B cell (primary cell): ENCODE results near the gene PTPRM. TPM values are rescaled to one million over a fixed set of nuclear protein-coding genes. Genes with fewer than 3 reads are reported as not detected.

ENCODE experiments used
- ATAC-seq: fragments of 200-7000 bp; cut with Tn5 transposase; one replicate; pipeline ENCODE4 v1.10.0; 2021; ENCODE audit warnings: low read depth, mild to moderate bottlenecking, moderate number of reproducible peaks, moderate library complexity
- CTCF ChIA-PET: fragments of 350-600 bp; sonication (Branson Sonifier 250); formaldehyde crosslinking; loops from one replicate; lab custom pipeline; 2021; ENCODE audit warnings: antibody characterized with exemption, inconsistent platforms; lab: Charles Lee
- POLR2A ChIA-PET: fragments of 350-600 bp; sonication (Branson Sonifier 250); formaldehyde crosslinking; loops from one replicate; lab custom pipeline; 2021; ENCODE audit warnings: antibody characterized with exemption; lab: Charles Lee
- DNase-seq: peaks from one replicate; pipeline ENCODE4 v3.0.0; 2013
- H2AFZ ChIP-seq: 2 replicates; pipeline ENCODE4 v1.6.1; 2012; ENCODE audit warnings: mild to moderate bottlenecking, low read depth, low read length; ENCODE audit not compliant: insufficient read depth, poor library complexity, severe bottlenecking
- H3K27ac ChIP-seq, 2 donors: 1 replicate in 1 of 2; 2 replicates in 1 of 2; pipeline ENCODE4 v1.5.1; 2012 to 2013; ENCODE audit warnings: low read length in 2 of 2, mild to moderate bottlenecking in 2 of 2, moderate library complexity in 1 of 2
- H3K27me3 ChIP-seq, 4 experiments: fragments of 200-600 bp in 1 of 4; sonication (generic) in 1 of 4; replicated peaks in 1 of 4; 1 replicate in 2 of 4; 2 replicates in 2 of 4; pipeline versions ENCODE4 v1.6.1 to v1.7.0; 2013 to 2016; ENCODE audit warnings: low read length in 3 of 4, mild to moderate bottlenecking in 2 of 4, mixed read lengths in 1 of 4, moderate library complexity in 1 of 4; ENCODE audit not compliant: insufficient read depth in 4 of 4, control insufficient read depth in 3 of 4; ENCODE audit errors: control extremely low read depth in 1 of 4
- H3K36me3 ChIP-seq, 2 experiments: replicated peaks in 1 of 2; 1 replicate in 1 of 2; 2 replicates in 1 of 2; pipeline versions ENCODE4 v1.6.1 to v1.7.1; 2013; ENCODE audit warnings: low read length in 1 of 2; ENCODE audit not compliant: insufficient read depth in 2 of 2, control insufficient read depth in 1 of 2; ENCODE audit errors: control extremely low read depth in 1 of 2, extremely low read depth in 1 of 2
- H3K4me1 ChIP-seq, 2 donors: fragments of 200-600 bp in 1 of 2; sonication (generic) in 1 of 2; 1 replicate in 1 of 2; 2 replicates in 1 of 2; pipeline versions ENCODE4 v1.5.1 to v1.6.1; 2013 to 2017; ENCODE audit warnings: low read length in 2 of 2; ENCODE audit not compliant: control insufficient read depth in 2 of 2, insufficient read depth in 2 of 2
- H3K4me2 ChIP-seq: replicated peaks from 2 replicates; pipeline ENCODE3; 2012; ENCODE audit warnings: mild to moderate bottlenecking, low read depth, low read length; ENCODE audit not compliant: poor library complexity, severe bottlenecking
- H3K4me3 ChIP-seq, 5 experiments: fragments of 200-600 bp in 1 of 5; sonication (generic) in 1 of 5; 1 replicate in 3 of 5; 2 replicates in 2 of 5; pipeline versions ENCODE4 v1.5.1 to v1.7.0; 2011 to 2016; ENCODE audit warnings: low read length in 4 of 5, mild to moderate bottlenecking in 4 of 5, low read depth in 2 of 5, control low read depth in 1 of 5, moderate library complexity in 1 of 5; ENCODE audit not compliant: insufficient read depth in 1 of 5; ENCODE audit errors: control extremely low read depth in 1 of 5, extremely low read depth in 1 of 5
- H3K79me2 ChIP-seq: fragments of 200-600 bp; sonication (generic); one replicate; pipeline ENCODE4 v1.6.0; 2016; ENCODE audit warnings: low read length; ENCODE audit not compliant: control insufficient read depth, insufficient read depth
- H3K9ac ChIP-seq: fragments of 200-600 bp; sonication (generic); 2 replicates; pipeline ENCODE4 v1.6.1; 2017; ENCODE audit warnings: mild to moderate bottlenecking, low read length, moderate library complexity
- H3K9me3 ChIP-seq, 3 donors: one replicate each; pipeline versions ENCODE4 v1.6.1 to v1.7.1; 2013; ENCODE audit warnings: low read length in 2 of 3; ENCODE audit not compliant: control insufficient read depth in 2 of 3, insufficient read depth in 1 of 3; ENCODE audit errors: control extremely low read depth in 1 of 3
- H4K20me1 ChIP-seq: 2 replicates; pipeline ENCODE4 v1.6.0; 2012; ENCODE audit warnings: mild to moderate bottlenecking, low read length; ENCODE audit not compliant: insufficient read depth, control insufficient read depth, poor library complexity, severe bottlenecking
- H3K27ac Mint-ChIP-seq: one replicate; pipeline ENCODE4 v1.8.0; 2021; ENCODE audit warnings: mixed read lengths
- H3K27me3 Mint-ChIP-seq: one replicate; pipeline ENCODE4 v1.8.0; 2021; ENCODE audit warnings: mixed read lengths
- H3K4me1 Mint-ChIP-seq: one replicate; pipeline ENCODE4 v1.8.0; 2021; ENCODE audit warnings: mixed read lengths
- H3K4me3 Mint-ChIP-seq: one replicate; pipeline ENCODE4 v1.8.0; 2021; ENCODE audit warnings: mixed read lengths
- H3K9me3 Mint-ChIP-seq: one replicate; pipeline ENCODE4 v1.8.0; 2022; ENCODE audit warnings: mixed read lengths; ENCODE audit not compliant: insufficient read depth
- EZH2 ChIP-seq: IDR thresholded peaks from 2 replicates; pipeline ENCODE4 v1.6.1; 2012; ENCODE audit warnings: borderline replicate concordance, low read depth, mild to moderate bottlenecking, moderate library complexity, low read length; ENCODE audit not compliant: insufficient read depth, poor library complexity, severe bottlenecking
- WGBS: methylation state at CpG from one replicate; pipeline ENCODE4 v1.1.5; 2013; ENCODE audit warnings: missing lambda C conversion rate; ENCODE audit not compliant: insufficient coverage; 5-methylcytosine and 5-hydroxymethylcytosine counted together
- intact Hi-C: fragments of 100-400 bp; cut with micrococcal nuclease; formaldehyde crosslinking; loops from one replicate; pipeline ENCODE4 v1.10.0; 2022
- polyA plus RNA-seq: library from polyadenylated mRNA; depleted of rRNA; stranded (reverse); fragments of >200 nt; gene quantifications from 2 replicates; pipeline ENCODE4 v1.2.3, GENCODE V29; 2012
- total RNA-seq, 2 donors: library from RNA; stranded (reverse); fragments of 120-200 nt in 1 of 2; gene quantifications; 1 replicate in 1 of 2; 2 replicates in 1 of 2; pipeline versions ENCODE4 v1.2.3 to v1.2.4, GENCODE V29; 2013 to 2022
- TF ChIP-seq, protein P1 (sequence below): fragments of 200-600 bp; IDR thresholded peaks from one replicate; pipeline ENCODE4 v1.8.0; 2022; ENCODE audit warnings: antibody characterized with exemption, mild to moderate bottlenecking

The PTPRM gene
- total and polyA plus RNA-seq, 2 donors (not counting 1 experiment from before 2014, with no cell fraction given), result 0.20 to 0.89 TPM

DNA sequence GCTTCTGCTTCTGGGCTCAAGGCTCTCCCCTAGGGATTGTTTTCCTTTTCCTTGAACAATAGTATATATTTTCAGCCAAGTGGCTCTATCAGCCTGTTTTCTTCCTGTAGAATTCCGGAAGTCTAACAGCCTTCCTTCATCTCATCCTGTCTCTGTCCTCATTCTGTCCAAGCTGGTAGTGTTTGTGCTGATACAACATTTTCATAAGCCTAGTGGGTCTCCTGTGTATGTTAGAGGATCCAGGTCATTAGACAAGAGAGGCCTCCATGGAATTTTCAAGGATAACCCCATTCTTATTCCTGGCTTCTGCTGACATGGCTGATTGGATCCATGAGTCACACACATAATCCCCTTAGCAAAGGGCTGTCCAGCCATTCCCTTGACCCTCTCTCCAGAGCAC lies 467.6 kb downstream of the PTPRM start:
- no peak for TF ChIP-seq EZH2
- TF ChIP-seq, protein P1, sequence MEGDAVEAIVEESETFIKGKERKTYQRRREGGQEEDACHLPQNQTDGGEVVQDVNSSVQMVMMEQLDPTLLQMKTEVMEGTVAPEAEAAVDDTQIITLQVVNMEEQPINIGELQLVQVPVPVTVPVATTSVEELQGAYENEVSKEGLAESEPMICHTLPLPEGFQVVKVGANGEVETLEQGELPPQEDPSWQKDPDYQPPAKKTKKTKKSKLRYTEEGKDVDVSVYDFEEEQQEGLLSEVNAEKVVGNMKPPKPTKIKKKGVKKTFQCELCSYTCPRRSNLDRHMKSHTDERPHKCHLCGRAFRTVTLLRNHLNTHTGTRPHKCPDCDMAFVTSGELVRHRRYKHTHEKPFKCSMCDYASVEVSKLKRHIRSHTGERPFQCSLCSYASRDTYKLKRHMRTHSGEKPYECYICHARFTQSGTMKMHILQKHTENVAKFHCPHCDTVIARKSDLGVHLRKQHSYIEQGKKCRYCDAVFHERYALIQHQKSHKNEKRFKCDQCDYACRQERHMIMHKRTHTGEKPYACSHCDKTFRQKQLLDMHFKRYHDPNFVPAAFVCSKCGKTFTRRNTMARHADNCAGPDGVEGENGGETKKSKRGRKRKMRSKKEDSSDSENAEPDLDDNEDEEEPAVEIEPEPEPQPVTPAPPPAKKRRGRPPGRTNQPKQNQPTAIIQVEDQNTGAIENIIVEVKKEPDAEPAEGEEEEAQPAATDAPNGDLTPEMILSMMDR, result no peak
- H3K4me3 Mint-ChIP-seq, result no peak overlapping the region

DNA sequence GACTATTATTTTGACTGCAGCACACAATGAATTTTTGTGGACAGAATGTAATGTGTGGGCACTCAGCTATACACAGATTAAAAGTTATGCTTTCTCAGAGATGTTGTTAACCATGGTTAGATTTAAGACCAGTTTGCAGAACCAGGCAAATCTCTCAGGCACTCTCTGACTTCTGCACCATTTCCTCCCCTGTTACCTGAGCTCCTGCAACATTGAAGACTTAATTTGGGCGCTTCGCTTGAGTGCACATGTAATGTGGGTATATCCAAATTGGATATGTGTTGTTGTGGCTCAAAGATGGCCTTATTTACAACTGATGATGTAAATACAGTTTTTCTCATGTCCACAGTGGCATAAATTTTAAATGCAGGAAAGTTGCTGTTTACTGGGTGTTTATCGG lies 469.4 kb downstream of the PTPRM start:
- TF ChIP-seq, protein P1, result no peak
- TF ChIP-seq EZH2, result no peak
- H3K79me2 ChIP-seq, result no peaks in the 10 kb centered on the region
- H3K27ac Mint-ChIP-seq, result no peak overlapping the region
- no peak overlapping the region for H3K9ac ChIP-seq
- no peaks in the 10 kb centered on the region for H3K27me3 ChIP-seq
- H3K9me3 ChIP-seq, result no peaks in the 10 kb centered on the region
- intact Hi-C loops, result no loop called here
- no peak for DNase-seq
- H3K4me1 Mint-ChIP-seq, result no peaks in the 10 kb centered on the region
- no peak overlapping the region for H3K27ac ChIP-seq
- H3K9me3 Mint-ChIP-seq, result no peaks in the 10 kb centered on the region
- no peak overlapping the region for H3K4me3 ChIP-seq
- POLR2A ChIA-PET, result no interaction called here
- no peak overlapping the region for H3K4me3 Mint-ChIP-seq
- 60% methylated on average over 1 of the region's 3 CpGs for WGBS
- CTCF ChIA-PET, result no interaction called here
- H2AFZ ChIP-seq, result no peak overlapping the region
- no peak for ATAC-seq
- H3K27me3 Mint-ChIP-seq, result no peaks in the 10 kb centered on the region
- no peaks in the 10 kb centered on the region for H3K4me1 ChIP-seq
- H3K4me2 ChIP-seq, result no peak overlapping the region
- no peaks in the 10 kb centered on the region for H3K36me3 ChIP-seq
- no peaks in the 10 kb centered on the region for H4K20me1 ChIP-seq

More for the DNA sequence above, 467.6 kb downstream of the PTPRM start:
- ChIA-PET CTCF (no interaction called here), POLR2A (no interaction called here)
- H3K27me3 ChIP-seq, result no peaks in the 10 kb centered on the region
- H3K9me3 ChIP-seq, result no peaks in the 10 kb centered on the region
- H3K79me2 ChIP-seq, result no peaks in the 10 kb centered on the region
- H3K27ac Mint-ChIP-seq, result no peak overlapping the region
- H3K4me2 ChIP-seq, result no peak overlapping the region
- no peak overlapping the region for H3K27ac ChIP-seq
- no peaks in the 10 kb centered on the region for H3K4me1 Mint-ChIP-seq
- H3K9ac ChIP-seq, result no peak overlapping the region
- WGBS, result no CpG with 5 or more reads among the region's 1 CpG
- H3K27me3 Mint-ChIP-seq, result no peaks in the 10 kb centered on the region
- no peaks in the 10 kb centered on the region for H4K20me1 ChIP-seq
- H3K4me3 ChIP-seq, result no peak overlapping the region
- intact Hi-C loops, result no loop called here
- no peaks in the 10 kb centered on the region for H3K36me3 ChIP-seq
- ATAC-seq, result no peak
- no peaks in the 10 kb centered on the region for H3K4me1 ChIP-seq
- no peak overlapping the region for H2AFZ ChIP-seq
- no peak for DNase-seq
- H3K9me3 Mint-ChIP-seq, result no peaks in the 10 kb centered on the region
